HepG2 (cell line): ENCODE data around the gene CCDC74A. TPM values are rescaled to one million over a fixed set of nuclear protein-coding genes. Genes with fewer than 3 reads are reported as not detected.

Experiments
- ATM ChIP-seq: fragments of 450-650 bp; IDR thresholded peaks from 2 replicates; pipeline ENCODE4 v1.7.1; 2017; ENCODE audit warnings: mild to moderate bottlenecking, borderline replicate concordance
- KDM1A ChIP-seq: IDR thresholded peaks from 2 replicates; pipeline ENCODE4 v1.6.1; 2016; ENCODE audit warnings: missing compliant biosample characterization
- MAZ ChIP-seq, 2 experiments: sonication (generic) in 1 of 2; formaldehyde crosslinking in 1 of 2; IDR thresholded peaks; 2 replicates each; pipeline versions ENCODE4 v1.5.0 to v1.6.1; 2012 to 2020; ENCODE audit warnings: low read depth in 2 of 2, mild to moderate bottlenecking in 2 of 2, borderline replicate concordance in 1 of 2, improper control_type of control experiment in 1 of 2, low read length in 1 of 2, missing genetic modification reagents in 1 of 2, moderate library complexity in 1 of 2
- MTF2 ChIP-seq: sonication (generic); formaldehyde crosslinking; IDR thresholded peaks from 2 replicates; pipeline ENCODE4 v1.5.0; 2020; ENCODE audit warnings: missing genetic modification reagents, borderline replicate concordance
- NFKB2 ChIP-seq: sonication (generic); formaldehyde crosslinking; IDR thresholded peaks from 2 replicates; pipeline ENCODE4 v1.4.0; 2020; ENCODE audit warnings: missing genetic modification reagents, borderline replicate concordance
- NFYB ChIP-seq: sonication (generic); formaldehyde crosslinking; IDR thresholded peaks from 2 replicates; pipeline ENCODE4 v1.4.0; 2020; ENCODE audit warnings: missing genetic modification reagents
- PHF5A ChIP-seq: IDR thresholded peaks from one replicate; pipeline ENCODE4 v1.6.1; 2018; ENCODE audit warnings: low read depth, missing genetic modification reagents; ENCODE audit not compliant: unreplicated experiment
- PRMT3 ChIP-seq: sonication (generic); formaldehyde crosslinking; IDR thresholded peaks from 2 replicates; pipeline ENCODE4 v1.8.1; 2022; ENCODE audit warnings: low read depth, mild to moderate bottlenecking, moderate library complexity, missing genetic modification reagents, borderline replicate concordance
- REL ChIP-seq: sonication (generic); formaldehyde crosslinking; conservative IDR thresholded peaks from 2 replicates; pipeline ENCODE4 v1.8.0; 2022; ENCODE audit warnings: mild to moderate bottlenecking, missing genetic modification reagents, moderate library complexity
- SNAPC2 ChIP-seq: sonication (generic); formaldehyde crosslinking; IDR thresholded peaks from 2 replicates; pipeline ENCODE4 v1.8.1; 2022; ENCODE audit warnings: mild to moderate bottlenecking, missing genetic modification reagents
- SRY ChIP-seq: sonication (generic); formaldehyde crosslinking; IDR thresholded peaks from 2 replicates; pipeline ENCODE4 v1.8.0; 2022; ENCODE audit warnings: mild to moderate bottlenecking, missing genetic modification reagents
- STAT6 ChIP-seq: sonication (generic); formaldehyde crosslinking; IDR thresholded peaks from 2 replicates; pipeline ENCODE4 v1.4.0; 2020; ENCODE audit warnings: missing genetic modification reagents, mild to moderate bottlenecking, borderline replicate concordance
- UBTF ChIP-seq: sonication (generic); formaldehyde crosslinking; IDR thresholded peaks from 2 replicates; pipeline ENCODE4 v1.4.0; 2020; ENCODE audit warnings: mild to moderate bottlenecking, missing genetic modification reagents
- YEATS2 ChIP-seq: sonication (generic); formaldehyde crosslinking; IDR thresholded peaks from 2 replicates; pipeline ENCODE4 v1.4.0; 2020; ENCODE audit warnings: missing genetic modification reagents, borderline replicate concordance
- ZFYVE20 ChIP-seq: sonication (generic); formaldehyde crosslinking; IDR thresholded peaks from 2 replicates; pipeline ENCODE4 v1.8.0; 2023; ENCODE audit warnings: low read depth, mild to moderate bottlenecking, moderate library complexity, missing genetic modification reagents, borderline replicate concordance
- ZNF432 ChIP-seq: sonication (generic); formaldehyde crosslinking; IDR thresholded peaks from 2 replicates; pipeline ENCODE4 v1.5.0; 2020; ENCODE audit warnings: missing genetic modification reagents, mild to moderate bottlenecking, borderline replicate concordance
- ZNF639 ChIP-seq: conservative IDR thresholded peaks from 2 replicates; pipeline ENCODE4 v1.6.1; 2018; ENCODE audit warnings: missing genetic modification reagents
- ZNF704 ChIP-seq: sonication (generic); formaldehyde crosslinking; IDR thresholded peaks from 2 replicates; pipeline ENCODE4 v1.8.1; 2023; ENCODE audit warnings: mild to moderate bottlenecking, inconsistent platforms, moderate library complexity, missing genetic modification reagents, borderline replicate concordance
- polyA plus RNA-seq, 8 experiments: library from polyadenylated mRNA; depleted of rRNA in 3 of 8; stranded (reverse) in 7 of 8; unstranded in 1 of 8; fragments of >200 nt; fragmentation: Illumina TruSeq in 4 of 8; extraction: Trizol in 4 of 8; gene quantifications; 2 replicates each; pipeline versions ENCODE4 v1.2.1 to v1.2.3, GENCODE V29; 2011 to 2016; ENCODE audit warnings: low read depth in 4 of 8, missing spikeins in 1 of 8, mixed read lengths in 1 of 8; ENCODE audit not compliant: insufficient read depth in 1 of 8
- total RNA-seq, 5 experiments: library from RNA; depleted of rRNA; stranded (reverse); fragments of >200 nt; fragmentation: Illumina TruSeq; extraction: Trizol; gene quantifications; 2 replicates each; pipeline ENCODE4 v1.2.3, GENCODE V29; 2016; ENCODE audit warnings: low read depth in 1 of 5

CCDC74A gene
- total and polyA plus RNA-seq, 2 of the 13 experiments (the other 11 are each of a cell fraction or from before 2014, with no cell fraction given) = 0.15 to 0.17 TPM

- TF ChIP-seq SNAPC2 = no peak
- peak; percentile 32; the same call in 1 of the 2 replicates for TF ChIP-seq NFYB (CRISPR knock-in tag)
- peak; percentile 23; the same call in 1 of the 2 replicates for TF ChIP-seq ZNF639 (CRISPR knock-in tag)
- TF ChIP-seq REL (CRISPR knock-in tag) = peak; percentile 10; the same call in 1 of the 2 replicates
- TF ChIP-seq KDM1A (CRISPR knock-in tag) = peak; percentile 60; the same call in 1 of the 2 replicates
- TF ChIP-seq STAT6 = no peak; the same call in 1 of the 2 replicates
- no peak for TF ChIP-seq PRMT3 (CRISPR knock-in tag)
- TF ChIP-seq UBTF = peak; percentile 81
- no peak; the same call in 1 of the 2 replicates for TF ChIP-seq MTF2 (CRISPR knock-in tag)
- TF ChIP-seq MAZ (IDR thresholded peaks at IDR 0.05; ENCODE audit: borderline replicate concordance, low read depth, low read length) = peak; percentile 76
- peak; percentile 92 for TF ChIP-seq MAZ (CRISPR knock-in tag; IDR thresholded peaks at IDR 0.05; ENCODE audit: low read depth)
- TF ChIP-seq ZNF432 (CRISPR knock-in tag) = no peak
- no peak for TF ChIP-seq ATM
- peak; percentile 38 for TF ChIP-seq SRY (CRISPR knock-in tag)
- TF ChIP-seq NFKB2 (CRISPR knock-in tag) = peak; percentile 79; the same call in 1 of the 2 replicates
- TF ChIP-seq ZNF704 (CRISPR knock-in tag) = peak; percentile 72
- no peak for TF ChIP-seq ZFYVE20
- peak; percentile 37 for TF ChIP-seq PHF5A
- TF ChIP-seq YEATS2 = peak; percentile 92
Observed at GRCh38 chr2:131492418-131493198, 35.1 kb upstream of the CCDC74A start (continued).
